HG03442 (cell line): ENCODE results near the gene ISCU.
"Not testable (repeated sequence)": the region's sequence is repeated elsewhere in the genome, so short reads cannot be mapped to it uniquely, and the experiment has no call there.

Source experiments
- ATAC-seq: cut with Tn5 transposase; IDR thresholded peaks from one replicate; pipeline ENCODE4 v1.9.1; 2021; ENCODE audit warnings: mild to moderate bottlenecking, moderate library complexity; ENCODE audit not compliant: unreplicated experiment

Gene ISCU

GRCh38 chr12:108542320-108542719 is 20.1 kb upstream of the ISCU start:
- no peak for ATAC-seq

DNA sequence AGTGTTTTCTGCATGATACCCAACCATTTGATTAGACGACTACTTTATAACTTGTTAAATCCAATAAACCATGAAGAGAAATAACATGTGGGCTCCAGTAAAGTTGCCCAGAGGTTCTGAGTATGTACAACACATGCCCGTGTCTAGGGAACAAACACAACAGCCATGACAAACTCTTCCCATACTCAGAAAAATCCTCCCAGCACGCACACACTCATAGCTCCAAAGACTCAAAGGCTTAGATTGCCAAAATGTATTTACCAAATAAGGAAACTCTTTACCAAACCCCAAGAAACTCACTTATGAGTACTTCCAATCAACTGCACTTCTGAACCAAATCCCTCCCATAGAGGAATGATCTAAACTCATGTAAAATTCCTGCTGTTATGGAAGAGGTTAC is 18.7 kb upstream of the ISCU start:
- ATAC-seq = no peak

DNA sequence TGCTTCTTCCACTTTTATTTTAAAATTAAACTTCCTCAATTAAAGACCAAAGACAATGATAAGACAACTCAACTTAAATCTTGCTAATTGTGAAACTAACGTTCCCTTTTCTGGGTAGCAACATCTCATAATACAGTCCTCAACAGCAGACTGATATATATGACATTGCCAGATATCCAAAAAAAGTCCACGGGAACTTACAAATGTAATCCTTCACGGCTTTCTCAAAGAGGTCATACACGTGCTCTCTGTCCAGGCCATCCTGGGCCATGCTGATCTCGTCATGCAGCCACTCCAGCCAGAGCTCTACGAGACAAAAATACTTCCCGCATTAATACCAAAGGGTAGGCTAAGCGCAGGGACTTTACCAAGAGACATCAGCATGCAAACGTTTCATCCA is 14.7 kb upstream of the ISCU start:
- no peak for ATAC-seq

DNA sequence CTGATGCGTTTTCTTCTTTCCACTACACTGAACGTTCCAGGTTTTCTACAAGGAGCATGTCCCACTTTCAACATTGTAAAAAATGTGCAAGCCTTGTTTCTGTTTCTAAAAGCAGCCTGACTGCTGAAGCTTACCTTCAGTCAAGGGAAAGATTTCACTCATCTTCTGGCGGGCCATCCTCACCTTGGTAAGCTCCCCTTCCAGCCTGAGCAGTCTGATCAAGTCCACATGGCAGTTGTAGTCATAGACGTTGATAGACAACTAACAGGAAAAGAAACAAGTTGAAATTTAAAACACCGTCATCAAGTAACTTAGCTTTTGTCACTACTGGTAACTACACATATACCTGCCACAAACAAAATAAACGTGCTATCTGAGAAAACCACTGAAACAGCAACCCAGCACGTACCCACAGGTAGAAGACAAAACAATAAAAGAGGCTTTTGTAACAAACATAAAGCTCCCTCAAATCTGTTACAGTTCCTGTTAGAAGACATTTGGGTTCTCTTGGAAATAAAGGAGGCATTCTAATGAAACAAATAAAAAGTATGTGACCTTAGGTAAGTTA is 13.4 kb upstream of the ISCU start:
- ATAC-seq = no peak

DNA sequence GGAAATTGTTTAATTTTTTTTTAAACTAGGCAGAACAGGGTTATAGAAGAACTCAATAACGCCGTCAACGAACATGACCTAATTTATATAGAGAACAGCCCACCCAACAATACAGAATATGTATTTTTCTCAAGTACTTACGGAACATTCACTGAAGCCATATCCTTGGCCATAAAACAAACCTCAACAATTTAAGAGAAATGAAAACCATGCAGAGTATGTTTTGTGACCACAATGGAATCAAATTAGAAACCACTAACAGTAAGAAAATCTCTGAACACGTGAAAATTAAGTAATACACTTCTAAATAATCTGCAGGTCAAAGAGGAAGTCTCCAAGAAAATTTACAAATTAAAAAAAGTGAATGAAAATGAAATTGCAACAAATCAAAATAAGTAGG is 10.9 kb upstream of the ISCU start:
- no peak for ATAC-seq

DNA sequence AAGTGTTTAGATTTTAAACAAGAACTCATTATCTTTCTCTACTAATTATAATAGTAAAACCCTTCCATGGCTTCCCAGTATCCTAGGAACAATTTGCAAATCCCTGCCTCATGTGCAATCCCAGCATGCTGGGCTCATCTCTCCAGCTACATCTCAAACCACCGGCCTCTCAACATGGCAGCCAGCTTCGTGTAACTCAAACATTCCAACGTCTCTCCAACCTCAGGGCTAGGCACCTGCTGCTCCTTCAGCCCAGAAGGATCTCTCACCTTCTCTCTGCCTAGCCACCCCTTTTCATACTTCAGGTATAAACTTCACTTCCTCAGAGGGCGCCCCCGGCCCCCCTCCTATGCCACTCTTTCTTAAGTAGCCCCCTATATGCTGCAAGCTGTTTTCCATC is 8.6 kb upstream of the ISCU start:
- ATAC-seq = no peak

- not testable (repeated sequence) for ATAC-seq
These were observed 7.0 kb upstream of the ISCU start for GRCh38 chr12:108555383-108555782.

- ATAC-seq = no peak
These were observed 3.3 kb upstream of the ISCU start for GRCh38 chr12:108559007-108559655.

DNA sequence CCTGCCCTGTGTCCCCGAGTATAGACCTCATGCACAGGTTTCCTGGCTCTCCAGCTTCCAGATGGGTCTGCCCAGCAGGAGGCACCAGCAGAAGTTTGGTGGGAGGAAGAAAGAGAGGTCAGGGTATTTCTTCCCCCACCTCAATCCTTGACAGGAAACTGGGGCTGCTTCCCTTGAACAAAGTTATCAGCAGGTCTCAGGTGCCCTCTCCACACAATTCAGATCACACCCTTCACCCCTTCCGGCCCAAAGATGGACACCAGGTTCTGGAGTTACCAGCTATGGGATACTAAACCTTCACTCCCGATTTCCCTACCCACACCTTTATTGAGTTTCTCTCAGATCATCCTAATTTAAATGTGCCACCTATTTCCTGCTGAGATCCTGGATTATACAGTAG is 2.6 kb upstream of the ISCU start:
- no peak for ATAC-seq

- no peak for ATAC-seq
These were observed 2.1 kb upstream of the ISCU start for GRCh38 chr12:108560321-108560721.

- peak; percentile 31 for ATAC-seq
These were observed 1.4 kb upstream of the ISCU start, which contains the start of gene SART3 for GRCh38 chr12:108560752-108561719. Gene SART3 (minus strand): TSS chr12:108561173. CDS start chr12:108561154, 19 bp downstream.

DNA sequence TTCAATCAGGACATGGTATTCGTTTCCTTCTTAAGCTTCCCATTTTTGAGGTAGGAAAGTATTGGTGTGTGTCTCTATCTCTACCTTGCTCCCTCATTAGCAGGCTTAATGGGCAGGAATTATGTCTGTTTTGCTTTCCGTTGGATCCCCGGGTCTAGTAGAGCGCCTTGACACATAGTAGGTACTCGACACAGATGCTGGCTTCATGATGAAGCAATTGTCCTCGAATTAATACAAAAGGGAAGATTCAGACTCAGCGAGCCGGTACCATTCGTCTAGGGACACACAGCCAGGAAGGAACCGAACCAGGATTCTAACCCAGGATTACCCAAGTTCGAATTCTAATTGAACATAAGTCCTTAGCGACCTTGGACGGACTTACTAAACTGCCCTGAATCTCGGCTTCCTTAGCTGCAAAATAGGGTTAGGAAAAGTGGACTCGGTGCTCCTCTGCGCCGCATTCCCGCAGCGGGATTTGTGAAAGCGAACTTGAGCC is 496 bp upstream of the ISCU start:
- no peak for ATAC-seq

GRCh38 chr12:108563136-108563803 is 874 bp downstream of the ISCU start:
- peak; percentile 34 for ATAC-seq

- ATAC-seq = no peak
These were observed 1.4 kb downstream of the ISCU start for GRCh38 chr12:108563804-108564151.

DNA sequence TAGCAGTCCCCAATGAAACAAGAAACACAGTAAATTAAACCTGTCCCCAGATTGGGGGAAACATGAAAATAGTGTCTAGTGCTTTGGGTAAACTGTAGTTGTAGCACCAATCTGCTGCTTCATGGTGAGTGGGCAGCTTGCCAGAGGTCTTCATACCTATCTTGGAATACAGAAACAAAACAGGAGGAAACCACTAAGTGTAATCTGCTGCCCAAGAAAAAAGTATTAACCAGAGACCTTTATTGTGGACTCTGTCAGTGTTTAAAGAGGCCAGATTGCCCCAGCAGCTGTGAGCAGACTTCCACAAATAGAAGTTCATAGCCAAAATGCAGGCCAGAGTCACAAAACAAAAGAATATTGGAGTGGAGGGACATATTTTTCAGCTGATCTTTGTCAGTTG is 2.3 kb downstream of the ISCU start:
- ATAC-seq = no peak

GRCh38 chr12:108565146-108565545 is 2.8 kb downstream of the ISCU start:
- ATAC-seq = no peak

DNA sequence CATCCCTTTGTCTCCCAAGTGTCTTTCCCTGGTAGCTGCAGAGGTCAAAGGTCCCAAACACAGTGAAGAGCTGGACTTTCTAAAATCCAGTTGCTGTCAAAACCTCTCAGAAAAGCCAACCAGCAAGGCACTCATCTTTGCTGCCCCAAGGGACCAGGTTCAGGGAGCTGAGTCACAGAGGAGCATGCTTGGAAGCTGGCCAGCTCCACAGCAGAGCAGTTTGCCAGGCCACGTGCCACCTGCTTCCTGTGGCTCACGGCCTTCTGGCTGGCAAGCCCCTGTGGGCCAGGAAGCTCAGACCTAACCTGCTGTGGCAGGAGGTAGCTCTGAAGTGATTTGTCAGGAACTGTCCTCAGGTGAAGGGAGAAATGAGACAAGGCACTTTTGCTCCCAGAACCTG is 3.6 kb downstream of the ISCU start:
- ATAC-seq = no peak

DNA sequence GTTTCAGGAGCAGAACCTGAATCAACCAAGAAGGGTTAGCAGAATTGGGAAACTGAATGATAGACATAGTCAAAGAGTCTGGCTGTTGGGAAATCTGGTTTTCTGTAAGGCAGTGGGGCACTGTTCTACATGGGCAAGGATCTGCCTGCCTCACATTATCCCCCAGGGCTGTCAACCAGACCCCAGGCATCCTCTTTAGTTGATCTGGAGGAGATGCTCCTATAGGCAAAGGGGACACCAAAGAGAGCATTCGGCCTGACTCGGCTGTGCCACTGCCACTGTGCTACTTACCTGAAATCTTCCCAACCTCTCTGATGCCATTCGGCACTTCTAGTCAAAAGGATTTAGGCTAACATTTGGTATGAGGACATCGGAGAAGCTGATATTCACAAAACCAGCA is 4.1 kb downstream of the ISCU start:
- no peak for ATAC-seq

DNA sequence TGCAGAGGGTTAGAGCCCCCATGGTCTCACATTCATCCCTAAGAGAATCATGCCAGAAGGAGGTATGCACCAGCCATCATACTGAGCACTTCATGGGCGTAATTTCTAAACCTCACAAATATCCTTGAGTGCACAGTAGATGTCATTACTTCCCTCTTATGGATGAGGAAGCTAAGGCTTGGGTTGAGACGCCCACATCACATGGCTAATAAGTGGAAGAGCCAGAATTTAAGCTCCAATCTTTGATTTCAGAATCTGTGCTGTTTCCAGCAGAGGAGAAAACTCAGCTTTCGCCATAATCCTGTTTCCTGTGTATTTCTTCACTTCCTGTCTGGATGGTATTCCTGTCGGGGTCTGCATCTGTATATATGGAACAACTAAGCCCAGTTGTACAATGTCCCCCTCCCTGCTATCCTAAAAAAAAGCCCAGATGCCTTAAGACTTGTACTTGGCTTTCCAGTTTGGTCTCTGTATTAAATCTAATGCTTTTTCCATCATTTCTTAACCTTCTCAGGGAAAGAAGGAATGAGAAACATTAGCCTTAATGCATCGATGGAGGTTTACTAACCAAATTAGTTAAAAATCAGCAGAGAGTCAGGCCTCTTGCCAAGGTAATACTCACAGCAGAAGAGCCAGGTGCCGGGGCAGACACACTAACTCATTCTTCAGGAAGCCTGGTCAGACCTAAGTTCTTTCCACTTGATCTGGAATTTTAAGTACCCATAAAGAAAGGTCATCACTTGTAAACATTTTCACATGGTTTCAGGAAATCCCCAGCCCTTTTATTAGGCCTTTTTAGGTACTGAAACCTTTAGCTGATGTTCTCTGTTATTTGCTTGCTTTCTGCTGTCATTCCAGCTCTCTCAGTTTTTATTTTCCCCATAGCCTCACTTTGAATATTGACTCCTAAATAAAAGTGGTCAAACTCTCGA is 5.3 kb downstream of the ISCU start:
- no peak for ATAC-seq
